Measurements from ENCODE around the gene UTP4. TPM values are rescaled to one million over a fixed set of nuclear protein-coding genes. Genes with fewer than 3 reads are reported as not detected.
A peak's percentile ranks its signal among the peaks of the same experiment; 100 is the strongest.

The UTP4 gene
- total and polyA plus RNA-seq, 2 of the 8 experiments (the other 6 are each of a cell fraction or from before 2014, with no cell fraction given) = 101 to 118 TPM

GRCh38 chr16:69106491-69107315 is 25.7 kb upstream of the UTP4 start:
- 3% methylated on average over 40 of the region's 55 CpGs; no CpG with 5 or more reads in 1 of the 2 experiments for WGBS, 2 experiments (ENCODE audit: extremely low coverage in 1 of 2, insufficient coverage in 1 of 2, insufficient read length in 1 of 2, insufficient replicate concordance in 2 of 2, low coverage in 1 of 2, low lambda C conversion rate in 2 of 2, missing lambda C conversion rate in 1 of 2)
- DNase-seq (ENCODE audit: low read depth in 1 of 2, low spot score in 2 of 2) = peak in 1 of 2 experiments; percentile 75
- no peak for TF ChIP-seq RFX5 (IDR thresholded peaks at IDR 0.05; ENCODE audit: borderline replicate concordance, low read depth, low read length)
- peak; percentile 26; the same call in 1 of the 2 replicates for TF ChIP-seq SUZ12 (IDR thresholded peaks at IDR 0.05; ENCODE audit: low read length)
- peak in 1 of 2 experiments; percentile 8; a peak in 1 of 4 replicates for TF ChIP-seq HDAC2 (IDR thresholded peaks at IDR 0.05; ENCODE audit: borderline replicate concordance in 1 of 2, low read depth in 2 of 2, low read length in 2 of 2)
- TF ChIP-seq PHF8 (conservative IDR thresholded peaks at IDR 0.05; ENCODE audit: low read depth, low read length) = peak; percentile 33; the same call in 1 of the 2 replicates
- peak; percentile 46 for TF ChIP-seq KDM4A (IDR thresholded peaks at IDR 0.05; ENCODE audit: low read depth, low read length, severe bottlenecking)
- no peak for TF ChIP-seq CTCF (IDR thresholded peaks at IDR 0.05; ENCODE audit: control extremely low read depth in 1 of 3, insufficient read depth in 1 of 3, low read depth in 1 of 3, low read length in 3 of 3)
- TF ChIP-seq SRF (IDR thresholded peaks at IDR 0.05; ENCODE audit: low read depth, low read length) = no peak

More at GRCh38 chr16:69106491-69107315, 25.7 kb upstream of the UTP4 start:
- H2BK120ac ChIP-seq (replicated peaks; ENCODE audit: low read depth, low read length) = peak overlapping the region; percentile 24
- peaks cover 25% of the 10 kb centered on the region for H3K23me2 ChIP-seq (ENCODE audit: low read depth, low read length)
- H3K79me2 ChIP-seq (ENCODE audit: control insufficient read depth in 1 of 2, insufficient read depth in 2 of 2, low read length in 2 of 2) = peaks cover 11 to 44% of the 10 kb centered on the region in 2 experiments; a peak in 3 of 4 replicates
- peak overlapping the region; percentile 93; the same call in 1 of the 2 replicates for H2BK5ac ChIP-seq (ENCODE audit: low read depth, low read length)
- peaks cover 5 to 23% (median 20%) of the 10 kb centered on the region in 4 experiments; a peak in 7 of 8 replicates for H3K36me3 ChIP-seq (ENCODE audit: control insufficient read depth in 2 of 4, insufficient read depth in 4 of 4, low read length in 3 of 4)
- H3K4ac ChIP-seq (replicated peaks; ENCODE audit: insufficient read length, low read depth, low read length) = peak overlapping the region; percentile 96
- peak overlapping the region; percentile 82 for H3K56ac ChIP-seq (replicated peaks; ENCODE audit: insufficient read length, low read depth, low read length)
- peak overlapping the region; percentile 91 for H4K91ac ChIP-seq (replicated peaks; ENCODE audit: insufficient read length, low read length)
- peak overlapping the region; percentile 39 for H4K8ac ChIP-seq (ENCODE audit: extremely low read depth, insufficient read depth, low read length)
- H3K27me3 ChIP-seq (replicated peaks in 1 of 4; ENCODE audit: control insufficient read depth in 3 of 4, extremely low read depth in 1 of 4, insufficient read depth in 3 of 4, low read length in 3 of 4) = no peaks in the 10 kb centered on the region; a peak in 1 of 7 replicates
- H3K27ac ChIP-seq (ENCODE audit: low read depth, low read length) = no peak overlapping the region; the same call in 1 of the 2 replicates
- no peaks in the 10 kb centered on the region for H3K9me3 ChIP-seq (ENCODE audit: insufficient read depth in 2 of 2, low read depth in 1 of 2, low read length in 1 of 2)
- H3K4me1 ChIP-seq (replicated peaks in 1 of 4; ENCODE audit: control insufficient read depth in 3 of 4, insufficient read depth in 4 of 4, low read length in 3 of 4) = peaks cover 13 to 30% (median 18%) of the 10 kb centered on the region in 4 experiments
- peak overlapping the region; percentile 61; the same call in 1 of the 2 replicates for H2BK20ac ChIP-seq (ENCODE audit: low read length)
- no peak overlapping the region for H2AFZ ChIP-seq (ENCODE audit: low read length)
- peak overlapping the region; percentile 28 for H4K5ac ChIP-seq (ENCODE audit: insufficient read length, low read depth, low read length)
- peak overlapping the region; percentile 92 to 98 for H3K4me2 ChIP-seq (ENCODE audit: insufficient read depth in 1 of 2, low read depth in 2 of 2, low read length in 2 of 2)
- peaks cover 19% of the 10 kb centered on the region for H3K79me1 ChIP-seq (ENCODE audit: low read depth, low read length)
- H3K18ac ChIP-seq (ENCODE audit: extremely low read depth, low read length) = peak overlapping the region; percentile 97
- ChIA-PET CTCF (ENCODE audit: partially characterized antibody) (interaction anchor here (0.7 to 10.6 kb wide), 17 partner anchors 10 to 260 kb away, joined by 3 to 174 read pairs (median 5); partner anchors contain the start of gene UTP4), POLR2A (ENCODE audit: partially characterized antibody) (interaction anchor here (0.6 to 6.1 kb wide), 29 partner anchors 11 to 352 kb away, joined by 3 to 38 read pairs (median 5); partner anchors contain the start of genes CHTF8 and UTP4)
- no peak overlapping the region for H2BK12ac ChIP-seq (ENCODE audit: low read depth, low read length)
- H4K20me1 ChIP-seq (replicated peaks in 1 of 2; ENCODE audit: control insufficient read depth in 1 of 2, insufficient read depth in 2 of 2, low read length in 2 of 2) = peaks cover under 1 to 9% of the 10 kb centered on the region in 2 experiments
- no peak overlapping the region; the same call in 1 of the 2 replicates for H2BK15ac ChIP-seq (ENCODE audit: low read length)
- peak overlapping the region; percentile 60 to 82 (median 75) for H3K4me3 ChIP-seq (ENCODE audit: extremely low read depth in 1 of 4, insufficient read depth in 2 of 4, low read depth in 3 of 4, low read length in 4 of 4)
- H2AK5ac ChIP-seq (ENCODE audit: low read depth, low read length) = no peak overlapping the region; the same call in 1 of the 2 replicates
- no peak overlapping the region for H3K14ac ChIP-seq (ENCODE audit: insufficient read length)
- H3K23ac ChIP-seq (ENCODE audit: insufficient read length) = no peak overlapping the region
- peak overlapping the region in 3 of 4 experiments; percentile 26 to 65 (median 40); a peak in 4 of 7 replicates for H3K9ac ChIP-seq (replicated peaks in 1 of 4; ENCODE audit: extremely low read depth in 1 of 4, low read depth in 3 of 4, low read length in 3 of 4)
- FAIRE-seq = no peak

Measured in H1 (cell line).